ENCODE data around the gene PNPLA5.
"Not testable (repeated sequence)": the region's sequence is repeated elsewhere in the genome, so short reads cannot be mapped to it uniquely, and the experiment has no call there.

PNPLA5 gene

GRCh38 chr22:43881091-43882061 lies 10.4 kb downstream of the PNPLA5 start:
- no peak for DNase-seq (ENCODE audit: low read depth in 1 of 2, low spot score in 1 of 2)

GRCh38 chr22:43880541-43880991 lies 11.2 kb downstream of the PNPLA5 start:
- no peak for DNase-seq (ENCODE audit: low read depth in 1 of 2, low spot score in 1 of 2)

- no peak for DNase-seq (ENCODE audit: low read depth in 1 of 2, low spot score in 1 of 2)
Observed at GRCh38 chr22:43879901-43880540, 11.8 kb downstream of the PNPLA5 start.

GRCh38 chr22:43878831-43879550 lies 12.8 kb downstream of the PNPLA5 start:
- DNase-seq (ENCODE audit: low read depth in 1 of 2, low spot score in 1 of 2) = no peak

GRCh38 chr22:43878079-43878795 lies 13.6 kb downstream of the PNPLA5 start:
- no peak for DNase-seq (ENCODE audit: low read depth in 1 of 2, low spot score in 1 of 2)

- no peak for DNase-seq (ENCODE audit: low read depth in 1 of 2, low spot score in 1 of 2)
Observed at GRCh38 chr22:43876866-43877509, 14.8 kb downstream of the PNPLA5 start.

- no peak for DNase-seq (ENCODE audit: low read depth in 1 of 2, low spot score in 1 of 2)
Observed at GRCh38 chr22:43869799-43870198, 22.0 kb downstream of the PNPLA5 start.

- not testable (repeated sequence) for DNase-seq (ENCODE audit: low read depth in 1 of 2, low spot score in 1 of 2)
Observed at GRCh38 chr22:43869001-43869400, 22.8 kb downstream of the PNPLA5 start.

GRCh38 chr22:43867839-43868635 lies 23.8 kb downstream of the PNPLA5 start:
- no peak for DNase-seq (ENCODE audit: low read depth in 1 of 2, low spot score in 1 of 2)

- DNase-seq (ENCODE audit: low read depth in 1 of 2, low spot score in 1 of 2) = no peak
Observed at GRCh38 chr22:43862882-43863202, 29.0 kb downstream of the PNPLA5 start.

GRCh38 chr22:43862074-43862881 lies 29.5 kb downstream of the PNPLA5 start, which contains the start of gene SULT4A1:
Gene SULT4A1, minus strand, starts transcription at chr22:43862513. Its CDS starts 131 bp downstream, at chr22:43862382.
- no peak for DNase-seq (ENCODE audit: low read depth in 1 of 2, low spot score in 1 of 2)

- no peak for DNase-seq (ENCODE audit: low read depth in 1 of 2, low spot score in 1 of 2)
Observed at GRCh38 chr22:43861529-43861928, 30.3 kb downstream of the PNPLA5 start.

GRCh38 chr22:43860831-43861230 lies 31.0 kb downstream of the PNPLA5 start:
- no peak for DNase-seq (ENCODE audit: low read depth in 1 of 2, low spot score in 1 of 2)

GRCh38 chr22:43860126-43860525 lies 31.7 kb downstream of the PNPLA5 start:
- no peak for DNase-seq (ENCODE audit: low read depth in 1 of 2, low spot score in 1 of 2)

GRCh38 chr22:43859621-43860020 lies 32.2 kb downstream of the PNPLA5 start:
- no peak for DNase-seq (ENCODE audit: low read depth in 1 of 2, low spot score in 1 of 2)

- DNase-seq (ENCODE audit: low read depth in 1 of 2, low spot score in 1 of 2) = no peak
Observed at GRCh38 chr22:43859176-43859575, 32.6 kb downstream of the PNPLA5 start.

- no peak for DNase-seq (ENCODE audit: low read depth in 1 of 2, low spot score in 1 of 2)
Observed at GRCh38 chr22:43858156-43858895, 33.5 kb downstream of the PNPLA5 start.

- DNase-seq (ENCODE audit: low read depth in 1 of 2, low spot score in 1 of 2) = no peak
Observed at GRCh38 chr22:43857367-43857766, 34.4 kb downstream of the PNPLA5 start.
